ENCODE results near the gene ICE2. TPM values are rescaled to one million over a fixed set of nuclear protein-coding genes. Genes with fewer than 3 reads are reported as not detected.

ICE2 gene
- polyA plus RNA-seq, 1 of the 3 experiments (the other 2 are of a cell fraction) = 19.0 TPM

DNA sequence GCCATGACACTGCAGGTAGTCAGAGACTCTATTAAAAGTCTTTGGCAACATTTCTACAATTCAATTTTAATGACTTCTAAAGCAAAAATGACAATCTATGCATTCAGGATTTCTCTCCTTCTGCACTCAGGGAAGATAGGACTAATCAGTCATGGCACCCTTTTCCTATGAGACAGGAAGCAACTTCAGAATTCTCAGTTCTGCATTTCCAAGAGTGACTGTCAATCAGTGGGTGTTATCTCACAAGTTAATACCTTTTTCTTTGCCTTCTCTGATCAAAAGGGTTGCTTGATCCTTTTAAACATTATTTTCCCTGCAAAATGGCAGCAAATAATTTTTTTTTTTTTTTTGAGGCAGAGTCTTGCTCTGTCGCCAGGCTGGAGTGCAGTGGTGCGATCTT lies 7.8 kb upstream of the ICE2 start:
- Histone ChIP-seq H3K4me2 (no peak overlapping the region), H3K4me1 (ENCODE audit: control insufficient read depth in 1 of 2, insufficient read depth in 2 of 2, low read depth in 1 of 2, low read length in 1 of 2) (peaks cover 0 to 6% of the 10 kb centered on the region in 2 experiments; a peak in 2 of 4 replicates), H3K4me3 (ENCODE audit: low read depth in 2 of 2, low read length in 1 of 2) (no peak overlapping the region), H2AFZ (ENCODE audit: low read depth) (no peak overlapping the region), H3K27me3 (ENCODE audit: insufficient read depth) (no peaks in the 10 kb centered on the region), H3F3A (replicated peaks; ENCODE audit: insufficient read depth) (no peaks in the 10 kb centered on the region), H3K9me3 (no peaks in the 10 kb centered on the region), H4K20me1 (ENCODE audit: insufficient read depth) (no peaks in the 10 kb centered on the region), H3K27ac (ENCODE audit: low read depth in 2 of 2, low read length in 1 of 2) (no peak overlapping the region), H3K9me2 (no peaks in the 10 kb centered on the region), H3K79me2 (ENCODE audit: insufficient read depth) (no peaks in the 10 kb centered on the region), H3K36me3 (replicated peaks in 1 of 2; ENCODE audit: control insufficient read depth in 1 of 2, insufficient read depth in 2 of 2, low read length in 1 of 2) (no peaks in the 10 kb centered on the region), H3K9ac (no peak overlapping the region)
- WGBS (ENCODE audit: low lambda C conversion rate) = 100% methylated on average over 2 of the region's 2 CpGs
- no peak for TF ChIP-seq NFIC (IDR thresholded peaks at IDR 0.05; ENCODE audit: borderline replicate concordance)
- TF ChIP-seq, protein P1, sequence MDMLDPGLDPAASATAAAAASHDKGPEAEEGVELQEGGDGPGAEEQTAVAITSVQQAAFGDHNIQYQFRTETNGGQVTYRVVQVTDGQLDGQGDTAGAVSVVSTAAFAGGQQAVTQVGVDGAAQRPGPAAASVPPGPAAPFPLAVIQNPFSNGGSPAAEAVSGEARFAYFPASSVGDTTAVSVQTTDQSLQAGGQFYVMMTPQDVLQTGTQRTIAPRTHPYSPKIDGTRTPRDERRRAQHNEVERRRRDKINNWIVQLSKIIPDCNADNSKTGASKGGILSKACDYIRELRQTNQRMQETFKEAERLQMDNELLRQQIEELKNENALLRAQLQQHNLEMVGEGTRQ (IDR thresholded peaks at IDR 0.05; ENCODE audit: borderline replicate concordance, low read depth, low read length) = no peak
- TF ChIP-seq NRF1 (IDR thresholded peaks at IDR 0.05; ENCODE audit: low read depth, low read length) = no peak
- TF ChIP-seq, protein P2, sequence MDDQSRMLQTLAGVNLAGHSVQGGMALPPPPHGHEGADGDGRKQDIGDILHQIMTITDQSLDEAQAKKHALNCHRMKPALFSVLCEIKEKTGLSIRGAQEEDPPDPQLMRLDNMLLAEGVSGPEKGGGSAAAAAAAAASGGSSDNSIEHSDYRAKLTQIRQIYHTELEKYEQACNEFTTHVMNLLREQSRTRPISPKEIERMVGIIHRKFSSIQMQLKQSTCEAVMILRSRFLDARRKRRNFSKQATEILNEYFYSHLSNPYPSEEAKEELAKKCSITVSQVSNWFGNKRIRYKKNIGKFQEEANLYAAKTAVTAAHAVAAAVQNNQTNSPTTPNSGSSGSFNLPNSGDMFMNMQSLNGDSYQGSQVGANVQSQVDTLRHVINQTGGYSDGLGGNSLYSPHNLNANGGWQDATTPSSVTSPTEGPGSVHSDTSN (IDR thresholded peaks at IDR 0.05) = no peak
- no peak for TF ChIP-seq EP300 (IDR thresholded peaks at IDR 0.05; ENCODE audit: borderline replicate concordance in 1 of 2, low read depth in 1 of 2, low read length in 1 of 2)
- no peak for TF ChIP-seq MXI1 (IDR thresholded peaks at IDR 0.05; ENCODE audit: low read depth, low read length)
- TF ChIP-seq, protein P3, sequence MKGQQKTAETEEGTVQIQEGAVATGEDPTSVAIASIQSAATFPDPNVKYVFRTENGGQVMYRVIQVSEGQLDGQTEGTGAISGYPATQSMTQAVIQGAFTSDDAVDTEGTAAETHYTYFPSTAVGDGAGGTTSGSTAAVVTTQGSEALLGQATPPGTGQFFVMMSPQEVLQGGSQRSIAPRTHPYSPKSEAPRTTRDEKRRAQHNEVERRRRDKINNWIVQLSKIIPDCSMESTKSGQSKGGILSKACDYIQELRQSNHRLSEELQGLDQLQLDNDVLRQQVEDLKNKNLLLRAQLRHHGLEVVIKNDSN (IDR thresholded peaks at IDR 0.05; ENCODE audit: borderline replicate concordance, low read depth) = no peak
- ChIA-PET CTCF (no interaction called here), POLR2A (no interaction called here)
- no peak for DNase-seq

DNA sequence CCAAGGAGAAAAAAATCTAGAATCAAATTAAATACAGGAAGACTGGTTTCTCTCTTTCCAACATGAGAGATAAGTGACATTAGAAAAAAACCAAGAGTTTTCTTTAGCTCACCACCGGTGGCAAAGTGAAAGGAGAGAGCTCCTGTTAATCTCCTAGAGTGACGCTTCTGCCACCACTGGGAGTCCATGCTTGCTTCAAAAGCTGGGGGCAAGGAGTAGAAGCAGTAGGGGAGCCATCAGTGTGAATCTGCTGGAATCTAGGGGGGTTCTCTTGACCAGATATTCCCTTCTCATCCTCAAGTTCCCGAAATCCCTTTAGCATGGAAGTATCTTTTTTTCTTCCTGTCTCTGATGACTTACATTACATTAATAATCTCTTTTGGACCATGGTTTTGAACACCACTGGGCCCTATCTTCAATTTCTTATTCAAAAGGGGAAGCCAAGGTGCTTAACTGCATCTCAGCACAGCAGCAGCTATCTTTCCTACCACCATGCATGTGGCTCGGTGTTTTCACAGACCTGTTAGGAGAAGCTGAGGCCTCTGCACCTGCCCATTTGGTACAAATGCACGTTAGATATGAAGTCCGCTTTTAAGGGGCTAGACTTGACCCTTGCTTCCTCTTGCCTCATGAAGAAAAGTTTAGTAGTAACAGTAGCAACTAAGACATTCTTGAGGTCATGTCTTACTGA lies 6.6 kb upstream of the ICE2 start:
- no peak overlapping the region; a peak in 1 of 4 replicates for H3K27ac ChIP-seq (ENCODE audit: low read depth in 2 of 2, low read length in 1 of 2)

More for the DNA sequence above, 6.6 kb upstream of the ICE2 start:
- no peaks in the 10 kb centered on the region for H3K9me2 ChIP-seq
- no peak overlapping the region for H3K4me3 ChIP-seq (ENCODE audit: low read depth in 2 of 2, low read length in 1 of 2)
- no peaks in the 10 kb centered on the region for H3K27me3 ChIP-seq (ENCODE audit: insufficient read depth)
- peaks cover 0 to 6% of the 10 kb centered on the region in 2 experiments; a peak in 2 of 4 replicates for H3K4me1 ChIP-seq (ENCODE audit: control insufficient read depth in 1 of 2, insufficient read depth in 2 of 2, low read depth in 1 of 2, low read length in 1 of 2)
- no peaks in the 10 kb centered on the region for H3F3A ChIP-seq (replicated peaks; ENCODE audit: insufficient read depth)
- no peak for DNase-seq
- H3K9ac ChIP-seq = no peak overlapping the region
- no peak overlapping the region for H2AFZ ChIP-seq (ENCODE audit: low read depth)
- WGBS (ENCODE audit: low lambda C conversion rate) = 95% methylated on average over 6 of the region's 6 CpGs
- no peak overlapping the region for H3K4me2 ChIP-seq
- ChIA-PET POLR2A (no interaction called here), CTCF (interaction anchor here (0.7 to 1.0 kb wide), 2 partner anchors 21 to 23 kb away, joined by 3 read pairs; no protein-coding TSS in a partner anchor)
- H3K9me3 ChIP-seq = no peaks in the 10 kb centered on the region
- TF ChIP-seq MXI1 (IDR thresholded peaks at IDR 0.05; ENCODE audit: low read depth, low read length) (no peak), POLR2AphosphoS5 (IDR thresholded peaks at IDR 0.05; ENCODE audit: low read depth, low read length) (no peak), SIN3A (IDR thresholded peaks at IDR 0.05; ENCODE audit: borderline replicate concordance, low read depth, low read length) (no peak), FOXJ3 (CRISPR knock-in tag; IDR thresholded peaks at IDR 0.05) (no peak), JUND (IDR thresholded peaks at IDR 0.05) (no peak), GATA2 (CRISPR knock-in tag; IDR thresholded peaks at IDR 0.05) (no peak), FOXM1 (IDR thresholded peaks at IDR 0.05; ENCODE audit: low read depth) (no peak), MEF2A (IDR thresholded peaks at IDR 0.05; ENCODE audit: borderline replicate concordance, low read depth) (no peak), GABPA (IDR thresholded peaks at IDR 0.05; ENCODE audit: low read depth) (no peak), FOSL2 (IDR thresholded peaks at IDR 0.05; ENCODE audit: borderline replicate concordance, low read depth) (no peak), ELF1 (IDR thresholded peaks at IDR 0.05) (no peak)
- TF ChIP-seq, protein P4, sequence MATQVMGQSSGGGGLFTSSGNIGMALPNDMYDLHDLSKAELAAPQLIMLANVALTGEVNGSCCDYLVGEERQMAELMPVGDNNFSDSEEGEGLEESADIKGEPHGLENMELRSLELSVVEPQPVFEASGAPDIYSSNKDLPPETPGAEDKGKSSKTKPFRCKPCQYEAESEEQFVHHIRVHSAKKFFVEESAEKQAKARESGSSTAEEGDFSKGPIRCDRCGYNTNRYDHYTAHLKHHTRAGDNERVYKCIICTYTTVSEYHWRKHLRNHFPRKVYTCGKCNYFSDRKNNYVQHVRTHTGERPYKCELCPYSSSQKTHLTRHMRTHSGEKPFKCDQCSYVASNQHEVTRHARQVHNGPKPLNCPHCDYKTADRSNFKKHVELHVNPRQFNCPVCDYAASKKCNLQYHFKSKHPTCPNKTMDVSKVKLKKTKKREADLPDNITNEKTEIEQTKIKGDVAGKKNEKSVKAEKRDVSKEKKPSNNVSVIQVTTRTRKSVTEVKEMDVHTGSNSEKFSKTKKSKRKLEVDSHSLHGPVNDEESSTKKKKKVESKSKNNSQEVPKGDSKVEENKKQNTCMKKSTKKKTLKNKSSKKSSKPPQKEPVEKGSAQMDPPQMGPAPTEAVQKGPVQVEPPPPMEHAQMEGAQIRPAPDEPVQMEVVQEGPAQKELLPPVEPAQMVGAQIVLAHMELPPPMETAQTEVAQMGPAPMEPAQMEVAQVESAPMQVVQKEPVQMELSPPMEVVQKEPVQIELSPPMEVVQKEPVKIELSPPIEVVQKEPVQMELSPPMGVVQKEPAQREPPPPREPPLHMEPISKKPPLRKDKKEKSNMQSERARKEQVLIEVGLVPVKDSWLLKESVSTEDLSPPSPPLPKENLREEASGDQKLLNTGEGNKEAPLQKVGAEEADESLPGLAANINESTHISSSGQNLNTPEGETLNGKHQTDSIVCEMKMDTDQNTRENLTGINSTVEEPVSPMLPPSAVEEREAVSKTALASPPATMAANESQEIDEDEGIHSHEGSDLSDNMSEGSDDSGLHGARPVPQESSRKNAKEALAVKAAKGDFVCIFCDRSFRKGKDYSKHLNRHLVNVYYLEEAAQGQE (IDR thresholded peaks at IDR 0.05; ENCODE audit: low read depth, low read length) = no peak
- TF ChIP-seq, protein P1 (IDR thresholded peaks at IDR 0.05; ENCODE audit: borderline replicate concordance, low read depth, low read length) = no peak
- no peaks in the 10 kb centered on the region for H3K79me2 ChIP-seq (ENCODE audit: insufficient read depth)
- no peaks in the 10 kb centered on the region for H3K36me3 ChIP-seq (replicated peaks in 1 of 2; ENCODE audit: control insufficient read depth in 1 of 2, insufficient read depth in 2 of 2, low read length in 1 of 2)
- no peaks in the 10 kb centered on the region for H4K20me1 ChIP-seq (ENCODE audit: insufficient read depth)
